SK-MEL-5 (cell line): ENCODE measurements around the gene GAPVD1. TPM values are rescaled to one million over a fixed set of nuclear protein-coding genes. Genes with fewer than 3 reads are reported as not detected.
"Not testable (repeated sequence)": the region's sequence is repeated elsewhere in the genome, so short reads cannot be mapped to it uniquely, and the experiment has no call there.

Experiments
- DNase-seq: peaks from one replicate; pipeline ENCODE4 v3.0.0-alpha.2; 2016; ENCODE audit warnings: low read depth, low spot score
- in situ Hi-C: cut with HindIII; loops from 2 replicates; pipeline ENCODE4 v1.10.0; 2016; ENCODE audit warnings: low sequenced_read_pairs, high pct_unique_total_duplicates, low pct_unique_long_range_greater_than_20kb
- polyA plus RNA-seq, 2 experiments: library from polyadenylated mRNA; depleted of rRNA; stranded (reverse); fragments of >200 nt; gene quantifications; 2 replicates each; pipeline ENCODE4 v1.2.3, GENCODE V29; 2015
- total RNA-seq: library from RNA; depleted of rRNA; stranded (reverse); fragments of >200 nt; shearing (Covaris generic); gene quantifications from 2 replicates; pipeline ENCODE4 v1.2.3, GENCODE V29; 2014; rRNA removed

Gene GAPVD1
- 44.0 and 48.9 TPM in 2 replicates for total RNA-seq
- polyA plus RNA-seq (2015; cell fraction: cytosol; rRNA removed) = 26.1 and 34.4 TPM in 2 replicates
- polyA plus RNA-seq (2015; cell fraction: nucleus; rRNA removed) = 45.8 and 56.8 TPM in 2 replicates

- DNase-seq = peak; percentile 94
- in situ Hi-C loops = no loop called here
These were observed at the start of gene GAPVD1 for GRCh38 chr9:125261501-125262293. TSS of gene GAPVD1 (plus strand) at chr9:125261826. CDS start at chr9:125298922, 37,096 bp downstream.

- DNase-seq = no peak
- in situ Hi-C loops = no loop called here
These were observed 47.4 kb upstream of the GAPVD1 start for GRCh38 chr9:125214186-125214585.

GRCh38 chr9:125218621-125219020, 43.0 kb upstream of the GAPVD1 start:
- in situ Hi-C loops = no loop called here
- no peak for DNase-seq

GRCh38 chr9:125224858-125225257, 36.8 kb upstream of the GAPVD1 start:
- DNase-seq, in situ Hi-C loops: not testable (repeated sequence)

GRCh38 chr9:125227761-125228160, 33.9 kb upstream of the GAPVD1 start:
- DNase-seq = no peak
- in situ Hi-C loops = no loop called here

GRCh38 chr9:125233678-125234077, 27.9 kb upstream of the GAPVD1 start:
- peak; percentile 62 for DNase-seq
- in situ Hi-C loops = no loop called here

- DNase-seq, in situ Hi-C loops: not testable (repeated sequence)
These were observed 27.5 kb upstream of the GAPVD1 start for GRCh38 chr9:125234099-125234498.

GRCh38 chr9:125235804-125236519, 25.7 kb upstream of the GAPVD1 start:
- DNase-seq = no peak
- in situ Hi-C loops = no loop called here

GRCh38 chr9:125236520-125237159, 25.0 kb upstream of the GAPVD1 start:
- in situ Hi-C loops, DNase-seq: not testable (repeated sequence)

GRCh38 chr9:125238127-125238914, 23.3 kb upstream of the GAPVD1 start:
- DNase-seq = no peak
- in situ Hi-C loops = no loop called here

- no peak for DNase-seq
- in situ Hi-C loops = no loop called here
These were observed 22.6 kb upstream of the GAPVD1 start for GRCh38 chr9:125238915-125239446.

- in situ Hi-C loops = no loop called here
- no peak for DNase-seq
These were observed 21.7 kb upstream of the GAPVD1 start for GRCh38 chr9:125239631-125240597.

GRCh38 chr9:125240649-125240999, 21.0 kb upstream of the GAPVD1 start:
- DNase-seq = peak; percentile 48
- in situ Hi-C loops = no loop called here

- in situ Hi-C loops = no loop called here
- DNase-seq = peak; percentile 99
These were observed 20.4 kb upstream of the GAPVD1 start, which contains the start of gene HSPA5 for GRCh38 chr9:125241000-125241862. TSS of gene HSPA5 (minus strand) at chr9:125241343. CDS start at chr9:125241126, 217 bp downstream.
